Upper lobe of left lung (tissue), 4 donors: ENCODE data around the gene LILRB4.
"Not testable (repeated sequence)": the region's sequence is repeated elsewhere in the genome, so short reads cannot be mapped to it uniquely, and the experiment has no call there.

ENCODE experiments used
- CTCF ChIP-seq, 6 experiments: fragments of 450-650 bp in 4 of 6; fragments of 200-600 bp in 2 of 6; sonication (generic) in 2 of 6; IDR thresholded peaks; one replicate each; pipeline ENCODE4 v1.5.1; 2016 to 2019; ENCODE audit warnings: antibody characterized with exemption in 6 of 6
- POLR2A ChIP-seq, 4 donors: fragments of 450-650 bp; IDR thresholded peaks; one replicate each; pipeline ENCODE4 v1.5.1; 2016 to 2017; ENCODE audit warnings: antibody characterized with exemption in 4 of 4, mild to moderate bottlenecking in 2 of 4

- TF ChIP-seq CTCF, POLR2A (IDR thresholded peaks at IDR 0.05): not testable (repeated sequence)
Measured at GRCh38 chr19:54630262-54630661, 32.5 kb upstream of the LILRB4 start, which contains the start of gene LILRB1.
